Esophagus squamous epithelium (tissue), 4 donors: Measurements from ENCODE around the gene BDKRB1.

Experiments used
- CTCF ChIP-seq, 6 experiments: fragments of 450-650 bp in 4 of 6; fragments of 200-600 bp in 2 of 6; sonication (generic) in 2 of 6; IDR thresholded peaks; one replicate each; pipeline ENCODE4 v1.5.1; 2016 to 2019; ENCODE audit warnings: antibody characterized with exemption in 6 of 6, mild to moderate bottlenecking in 4 of 6, moderate library complexity in 4 of 6
- POLR2A ChIP-seq, 4 donors: fragments of 450-650 bp; IDR thresholded peaks; one replicate each; pipeline ENCODE4 v1.6.1; 2017; ENCODE audit warnings: antibody characterized with exemption in 4 of 4, mild to moderate bottlenecking in 4 of 4, moderate library complexity in 3 of 4

- TF ChIP-seq CTCF (IDR thresholded peaks at IDR 0.05), result no peak
- no peak for TF ChIP-seq POLR2A (IDR thresholded peaks at IDR 0.05)
Observed at GRCh38 chr14:96216627-96217026, 39.4 kb upstream of the BDKRB1 start.
